Endodermal cell (in vitro differentiated cells): Measurements from ENCODE around the gene ELMO1. TPM values are rescaled to one million over a fixed set of nuclear protein-coding genes. Genes with fewer than 3 reads are reported as not detected.

ENCODE experiments used
- DNase-seq: peaks from one replicate; pipeline ENCODE4 v3.0.0-alpha.2; 2017
- H3K27ac ChIP-seq: 2 replicates; pipeline ENCODE4 v1.5.1; 2013; ENCODE audit warnings: mild to moderate bottlenecking, low read depth, low read length, moderate library complexity
- H3K27me3 ChIP-seq: 2 replicates; pipeline ENCODE4 v1.6.1; 2013; ENCODE audit warnings: mild to moderate bottlenecking, low read length, moderate library complexity; ENCODE audit not compliant: insufficient read depth, control insufficient read depth, poor library complexity, severe bottlenecking
- H3K36me3 ChIP-seq: 2 replicates; pipeline ENCODE4 v1.7.0; 2013; ENCODE audit warnings: mild to moderate bottlenecking, low read length, moderate library complexity; ENCODE audit not compliant: control insufficient read depth, insufficient read depth
- H3K4me1 ChIP-seq: one replicate; pipeline ENCODE4 v1.7.0; 2013; ENCODE audit warnings: low read length; ENCODE audit not compliant: control insufficient read depth, insufficient read depth
- H3K4me3 ChIP-seq: 2 replicates; pipeline ENCODE4 v1.5.1; 2013; ENCODE audit warnings: mild to moderate bottlenecking, low read length, moderate library complexity
- H3K9ac ChIP-seq: 2 replicates; pipeline ENCODE4 v1.6.1; 2013; ENCODE audit warnings: mild to moderate bottlenecking, low read length, moderate library complexity; ENCODE audit not compliant: poor library complexity, severe bottlenecking; ENCODE audit errors: extremely low read depth
- H3K9me3 ChIP-seq: 2 replicates; pipeline ENCODE4 v1.6.1; 2013; ENCODE audit warnings: mild to moderate bottlenecking, low read length, moderate library complexity; ENCODE audit not compliant: control insufficient read depth
- H3K27ac Mint-ChIP-seq: 2 replicates; pipeline ENCODE4 v1.8.0; 2020; ENCODE audit warnings: mixed read lengths
- H3K27me3 Mint-ChIP-seq: 2 replicates; pipeline ENCODE4 v1.8.0; 2021; ENCODE audit warnings: mild to moderate bottlenecking, mixed read lengths; ENCODE audit not compliant: insufficient read depth
- H3K36me3 Mint-ChIP-seq: 2 replicates; pipeline ENCODE4 v1.8.0; 2020; ENCODE audit warnings: low read depth, mixed read lengths
- H3K4me1 Mint-ChIP-seq: 2 replicates; pipeline ENCODE4 v1.8.0; 2020; ENCODE audit warnings: mixed read lengths
- H3K4me3 Mint-ChIP-seq: 2 replicates; pipeline ENCODE4 v1.8.0; 2020; ENCODE audit warnings: mild to moderate bottlenecking, moderate library complexity, mixed read lengths
- H3K9me3 Mint-ChIP-seq: 2 replicates; pipeline ENCODE4 v1.8.0; 2020; ENCODE audit warnings: mild to moderate bottlenecking, mixed read lengths
- CTCF ChIP-seq: fragments of 200-600 bp; sonication (generic); conservative IDR thresholded peaks from 2 replicates; pipeline ENCODE4 v1.5.0; 2021; ENCODE audit warnings: antibody characterized with exemption, mild to moderate bottlenecking
- WGBS, 2 experiments: methylation state at CpG; one replicate each; pipeline versions ENCODE4 v1.1.5 to v1.1.7; 2013; ENCODE audit warnings: missing lambda C conversion rate in 2 of 2, mixed read lengths in 1 of 2; ENCODE audit not compliant: insufficient coverage in 1 of 2, insufficient read length in 1 of 2; 5-methylcytosine and 5-hydroxymethylcytosine counted together
- total RNA-seq, 2 donors: library from RNA; stranded (reverse); fragmentation: NEBNext Ultra II Directional in 1 of 2; extraction: Animal tissue kit (Norgen Biotek cat#: 25700) in 1 of 2; gene quantifications; 2 replicates in 1 of 2; 3 replicates in 1 of 2; pipeline ENCODE4 v1.2.1, GENCODE V29; 2021

The ELMO1 gene
- total RNA-seq, 2 donors from 2014 or later, result 120 to 131 TPM

GRCh38 chr7:37480041-37481031 is 31.7 kb upstream of the ELMO1 start:
- H3K9me3 ChIP-seq, result no peaks in the 10 kb centered on the region
- Mint-ChIP-seq H3K4me1 (peaks cover 6% of the 10 kb centered on the region), H3K36me3 (no peaks in the 10 kb centered on the region), H3K27ac (no peak overlapping the region), H3K27me3 (no peaks in the 10 kb centered on the region), H3K4me3 (no peak overlapping the region), H3K9me3 (no peaks in the 10 kb centered on the region)
- H3K27ac ChIP-seq, result no peak overlapping the region
- no peaks in the 10 kb centered on the region for H3K36me3 ChIP-seq
- no peak overlapping the region for H3K4me3 ChIP-seq
- no peak overlapping the region for H3K9ac ChIP-seq
- no peaks in the 10 kb centered on the region for H3K4me1 ChIP-seq
- H3K27me3 ChIP-seq, result no peaks in the 10 kb centered on the region
- no peak for TF ChIP-seq CTCF
- 91 to 92% methylated on average over 9 to 11 of the region's 11 CpGs for WGBS, 2 experiments
- DNase-seq, result no peak

DNA sequence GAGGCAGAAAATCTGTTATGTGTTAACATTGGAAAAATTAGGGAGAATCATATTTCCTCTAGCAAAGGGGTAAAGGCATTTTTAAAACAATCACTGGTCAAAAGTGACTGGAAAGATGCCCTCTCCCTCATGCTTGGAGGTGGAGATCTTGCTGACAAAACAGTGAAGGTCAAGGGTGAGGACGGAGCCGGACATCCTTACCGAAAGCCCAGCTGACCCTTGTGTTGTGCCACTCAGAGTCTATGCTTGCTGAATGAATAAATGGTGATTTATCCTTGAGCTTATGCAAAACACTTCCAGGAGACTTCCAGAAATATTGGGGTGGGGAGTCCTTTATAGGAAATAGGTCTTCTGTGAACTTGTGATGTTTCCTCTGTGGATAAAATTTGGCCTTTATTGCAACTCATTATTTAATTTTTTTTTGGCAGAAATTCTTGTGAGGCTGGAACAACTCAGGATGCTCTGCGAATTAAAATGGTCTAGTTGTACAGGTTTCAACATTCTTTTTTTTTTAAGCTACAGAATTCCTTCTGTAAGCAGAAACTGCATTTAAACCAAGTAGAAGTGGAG is 28.3 kb upstream of the ELMO1 start:
- WGBS, 2 experiments, result 95 to 100% methylated on average over 2 to 4 of the region's 4 CpGs

GRCh38 chr7:37476428-37476827 is 27.8 kb upstream of the ELMO1 start:
- 83 to 93% methylated on average over 1 of the region's 1 CpG for WGBS, 2 experiments
- Histone ChIP-seq H3K9me3 (no peaks in the 10 kb centered on the region), H3K4me1 (no peaks in the 10 kb centered on the region), H3K36me3 (no peaks in the 10 kb centered on the region), H3K9ac (no peak overlapping the region), H3K27ac (no peak overlapping the region), H3K4me3 (no peak overlapping the region), H3K27me3 (no peaks in the 10 kb centered on the region)
- Mint-ChIP-seq H3K27ac (no peak overlapping the region), H3K4me1 (peaks cover 6% of the 10 kb centered on the region), H3K9me3 (no peaks in the 10 kb centered on the region), H3K4me3 (no peak overlapping the region), H3K27me3 (no peaks in the 10 kb centered on the region), H3K36me3 (no peaks in the 10 kb centered on the region)
- TF ChIP-seq CTCF, result no peak
- DNase-seq, result no peak

More for the DNA sequence above, 28.3 kb upstream of the ELMO1 start:
- H3K36me3 ChIP-seq, result no peaks in the 10 kb centered on the region
- H3K27ac ChIP-seq, result no peak overlapping the region
- no peaks in the 10 kb centered on the region for H3K9me3 ChIP-seq
- H3K27me3 Mint-ChIP-seq, result no peaks in the 10 kb centered on the region
- no peaks in the 10 kb centered on the region for H3K9me3 Mint-ChIP-seq
- H3K4me3 Mint-ChIP-seq, result no peak overlapping the region
- no peak overlapping the region for H3K4me3 ChIP-seq
- no peaks in the 10 kb centered on the region for H3K4me1 ChIP-seq
- H3K4me1 Mint-ChIP-seq, result peaks cover 6% of the 10 kb centered on the region
- TF ChIP-seq CTCF, result no peak
- H3K27ac Mint-ChIP-seq, result no peak overlapping the region
- no peak for DNase-seq
- H3K9ac ChIP-seq, result no peak overlapping the region
- no peaks in the 10 kb centered on the region for H3K36me3 Mint-ChIP-seq
- no peaks in the 10 kb centered on the region for H3K27me3 ChIP-seq
